Activated CD4-positive, CD25-positive, alpha-beta regulatory T cell treated with anti-CD3 and anti-CD28 coated beads, Interleukin-2, amount 50 U/mL, for 16 hours (primary cell): ENCODE results near the gene ADAMTS3.
"Not testable (repeated sequence)": the region's sequence is repeated elsewhere in the genome, so short reads cannot be mapped to it uniquely, and the experiment has no call there.

Experiments used
- DNase-seq: peaks from one replicate; pipeline ENCODE4 v3.0.0-alpha.2; 2020; ENCODE audit warnings: low read depth, low spot score

The ADAMTS3 gene

DNA sequence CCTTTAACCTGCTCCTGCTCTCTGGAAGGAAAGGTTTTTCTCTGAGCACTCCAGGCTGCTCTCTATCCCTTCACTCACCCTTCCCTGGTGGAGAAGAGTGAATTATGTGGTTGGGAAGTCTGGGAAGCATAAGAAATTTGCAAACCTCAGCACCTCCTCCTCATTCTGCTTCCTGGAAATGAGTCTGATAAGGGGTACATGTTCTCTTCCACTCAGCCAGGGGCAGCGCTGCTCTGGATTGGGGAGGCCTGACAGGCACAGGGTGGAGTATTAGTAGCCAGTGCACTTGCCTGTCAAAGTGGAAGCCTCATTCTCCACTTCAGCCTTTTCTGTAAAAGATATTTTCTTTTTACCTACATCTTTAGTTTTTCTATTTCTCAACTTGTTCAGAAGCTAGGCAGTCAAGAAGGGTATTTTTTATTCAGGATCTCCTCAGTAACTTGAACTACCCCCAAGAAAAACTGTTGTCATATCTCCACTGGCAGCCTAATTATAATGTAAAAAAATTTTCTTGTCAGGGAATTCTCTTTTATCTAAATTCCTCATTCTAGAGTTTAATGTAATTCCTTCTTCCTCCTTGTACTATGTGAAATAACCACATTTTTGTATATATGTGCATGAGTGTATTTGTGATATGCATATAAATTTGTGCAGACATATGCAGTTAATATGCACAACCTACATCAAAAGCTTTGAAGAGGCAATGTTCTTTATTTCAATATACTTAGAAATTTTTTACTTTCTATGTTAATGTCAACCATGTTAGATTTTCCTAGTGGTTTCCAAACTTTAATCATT is 15.3 kb downstream of the ADAMTS3 start:
- DNase-seq: no peak

DNA sequence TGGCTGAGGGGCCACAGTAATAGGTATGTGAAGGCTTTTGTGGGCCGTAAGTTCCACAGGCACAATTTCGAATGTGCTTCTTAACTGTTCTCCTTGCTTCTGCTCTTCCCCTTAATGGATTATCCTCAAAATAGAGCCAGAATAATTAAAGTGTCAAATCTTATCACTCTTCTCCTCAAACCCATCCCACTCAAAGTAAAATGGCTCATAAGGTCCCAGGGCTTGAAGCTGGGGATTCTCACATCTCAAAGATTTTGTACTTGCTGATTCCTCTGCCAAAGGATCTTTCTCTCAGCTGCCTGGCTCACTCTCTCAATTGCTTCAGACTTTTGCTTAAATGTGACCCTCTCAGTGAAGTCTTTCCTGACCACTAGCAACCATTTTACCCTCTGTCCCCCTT is 16.6 kb downstream of the ADAMTS3 start:
- no peak for DNase-seq

DNA sequence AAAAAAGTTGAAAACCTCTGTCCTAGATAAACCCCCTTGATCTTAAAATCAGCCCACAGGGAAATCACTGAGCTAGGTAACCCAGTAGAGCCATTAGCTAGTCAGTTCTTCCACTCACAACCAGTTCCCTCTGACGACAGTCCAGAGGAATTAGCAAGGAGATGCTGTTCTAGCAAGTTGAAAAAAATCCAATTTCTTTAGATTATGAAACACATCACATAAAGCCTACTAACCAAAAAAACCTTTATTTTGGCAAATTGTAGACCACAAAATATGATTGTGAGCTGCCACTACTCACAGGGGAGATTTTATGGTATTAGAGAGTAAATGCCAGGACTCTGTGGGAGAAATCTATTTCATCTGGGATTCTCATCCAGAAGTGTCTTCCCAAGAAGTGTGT is 22.6 kb downstream of the ADAMTS3 start:
- DNase-seq: no peak

DNA sequence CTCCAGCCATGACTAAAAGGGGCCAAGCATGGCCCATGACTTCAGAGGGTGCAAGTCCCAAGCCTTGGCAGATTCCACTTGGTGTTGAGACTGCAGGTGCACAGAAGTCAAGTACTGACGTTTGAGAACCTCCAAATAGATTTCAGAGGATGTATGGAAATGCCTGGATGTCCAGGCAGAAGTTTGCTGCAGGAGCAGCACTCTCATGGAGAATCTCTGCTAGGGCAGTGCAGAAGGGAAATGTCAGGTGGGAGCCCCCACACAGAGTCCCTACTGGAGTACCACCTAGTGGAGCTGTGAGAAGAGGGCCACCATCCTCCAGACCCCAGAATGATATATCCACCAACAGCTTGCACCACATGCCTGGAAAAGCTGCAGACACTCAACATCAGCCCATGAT is 28.3 kb downstream of the ADAMTS3 start:
- not testable (repeated sequence) for DNase-seq

DNA sequence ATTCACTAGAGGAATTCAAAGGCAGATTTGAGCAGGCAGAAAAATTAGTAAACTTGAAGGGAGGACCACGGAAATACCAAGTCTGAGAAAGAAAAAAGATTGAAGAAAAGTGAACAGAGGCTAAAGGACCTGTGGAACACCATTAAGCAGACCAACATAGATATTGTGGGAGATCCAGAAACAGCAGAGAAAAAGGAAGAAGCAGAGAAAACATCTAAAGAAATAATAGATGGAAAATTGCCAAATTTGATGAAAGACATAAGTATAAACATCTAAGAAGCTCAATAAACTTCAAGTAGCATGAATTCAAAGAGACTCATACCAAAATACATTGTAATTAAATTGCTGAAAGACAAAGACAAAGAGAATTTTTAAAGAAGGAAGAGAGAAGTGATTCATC is 31.0 kb downstream of the ADAMTS3 start:
- no peak for DNase-seq

DNA sequence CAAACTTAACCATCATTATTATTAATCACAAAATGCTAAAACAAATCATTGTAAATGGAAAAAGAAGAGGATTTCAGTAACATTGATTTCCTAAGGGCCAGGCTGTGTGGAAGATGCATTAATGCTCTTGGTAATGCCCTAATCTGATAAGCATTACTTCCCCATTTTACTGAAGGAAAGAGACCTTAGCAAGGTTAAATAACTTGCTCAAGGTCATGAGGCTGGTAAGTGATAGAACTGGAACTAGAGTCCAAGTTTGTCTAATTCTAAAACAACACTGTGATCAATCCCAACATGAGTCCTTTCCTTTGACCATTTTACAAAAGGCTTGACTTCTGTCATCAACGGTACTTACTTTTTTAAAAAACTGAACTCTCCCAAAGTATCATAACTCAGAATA is 32.6 kb downstream of the ADAMTS3 start:
- no peak for DNase-seq

DNA sequence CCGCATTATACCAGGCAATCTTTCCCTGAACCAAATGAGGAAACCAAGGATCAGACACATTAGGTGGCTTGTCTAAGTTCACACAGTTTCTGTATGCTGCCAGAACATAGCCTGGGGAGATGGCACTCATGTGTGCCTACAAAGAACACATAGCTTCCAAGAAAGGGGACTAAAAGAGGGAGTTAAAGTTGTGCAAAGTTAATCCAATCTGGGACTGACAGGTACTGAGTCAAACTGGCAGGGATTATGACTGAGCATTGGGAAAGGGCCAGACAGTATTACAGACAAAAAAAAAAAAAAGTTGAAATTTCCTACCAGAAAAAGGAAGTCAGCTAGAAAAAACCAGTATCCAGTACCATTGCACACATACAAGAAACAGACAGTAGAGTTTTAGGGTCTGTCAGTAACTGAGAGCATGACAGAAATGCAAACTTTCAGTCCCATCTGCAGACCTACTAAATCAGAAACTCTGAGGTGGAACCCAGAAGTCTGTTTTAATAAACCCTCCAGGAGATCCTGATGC is 37.2 kb downstream of the ADAMTS3 start:
- no peak for DNase-seq

DNA sequence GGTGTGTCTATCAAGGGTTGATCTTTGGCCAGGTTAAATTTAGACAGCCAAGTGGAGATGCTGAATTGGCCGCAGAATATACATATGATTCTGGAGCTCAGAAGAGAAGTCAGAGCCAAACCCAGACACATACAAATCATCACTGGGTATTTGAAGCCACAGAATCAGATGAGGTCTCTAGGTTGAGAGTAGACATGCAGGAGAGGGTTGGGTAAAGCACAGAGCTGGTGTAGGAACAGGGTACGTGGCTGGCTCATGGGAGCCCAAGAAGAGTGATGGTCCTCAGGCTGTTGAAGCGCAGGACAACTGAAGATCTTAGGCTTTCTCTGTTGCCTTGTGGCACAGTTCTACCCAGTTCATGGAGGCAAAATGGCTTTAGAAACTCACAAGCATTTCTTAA is 37.7 kb downstream of the ADAMTS3 start:
- no peak for DNase-seq

DNA sequence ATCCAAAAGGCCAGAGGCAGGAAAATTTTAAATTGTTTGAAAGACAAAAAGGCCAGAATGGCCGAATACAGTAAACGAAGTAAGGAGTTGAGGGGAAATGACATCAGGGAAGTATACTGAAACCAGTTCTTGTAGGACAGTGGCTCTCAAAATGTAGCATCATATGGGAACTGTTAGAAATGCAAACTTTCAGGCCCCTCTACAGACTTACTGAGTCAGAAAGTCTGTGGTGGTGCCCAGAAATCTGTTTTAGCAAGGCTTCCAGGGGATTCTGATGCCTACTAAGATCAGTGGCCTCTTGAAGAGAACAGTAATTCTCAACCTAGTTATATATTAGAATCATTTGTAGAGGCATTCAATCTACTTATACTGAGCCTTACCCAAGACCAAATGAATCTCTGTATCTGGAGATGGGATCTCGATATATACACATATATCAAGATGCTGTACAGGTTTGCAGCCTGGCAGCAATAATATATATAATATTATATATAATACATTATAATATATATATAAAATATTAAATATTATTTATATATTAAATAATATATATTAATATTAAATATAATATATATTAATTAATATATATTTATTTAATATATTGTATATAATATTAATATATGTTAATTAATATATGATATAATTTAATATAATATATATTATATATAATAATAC is 39.7 kb downstream of the ADAMTS3 start:
- DNase-seq: no peak

DNA sequence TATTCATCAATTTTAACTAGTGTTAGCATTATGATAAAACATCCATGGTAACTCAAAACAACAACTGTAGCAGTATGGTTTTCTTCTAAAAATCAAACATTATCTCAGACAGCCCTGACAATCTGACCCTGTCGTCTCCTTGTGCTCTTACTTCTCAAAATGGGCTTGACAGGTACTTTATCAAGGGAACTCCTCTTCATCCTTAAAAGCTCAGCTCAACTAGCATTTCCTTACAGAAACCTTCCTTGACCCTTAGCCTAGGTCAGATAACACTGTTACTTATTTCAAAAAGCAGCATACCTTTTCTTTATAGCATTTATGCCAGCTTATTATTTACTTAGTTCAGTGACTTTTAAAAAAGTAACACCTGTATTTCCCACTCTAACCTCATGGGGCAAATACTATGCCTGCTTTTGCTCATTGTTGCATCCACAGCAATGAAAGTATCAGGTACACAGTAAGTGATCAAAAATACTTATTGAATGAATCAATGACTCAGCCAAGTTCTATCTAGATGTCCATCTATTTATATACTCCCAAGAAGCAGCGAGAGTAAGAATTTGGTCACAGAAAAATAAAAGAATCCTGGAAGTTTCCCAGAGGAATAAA is 41.9 kb downstream of the ADAMTS3 start:
- DNase-seq: no peak

DNA sequence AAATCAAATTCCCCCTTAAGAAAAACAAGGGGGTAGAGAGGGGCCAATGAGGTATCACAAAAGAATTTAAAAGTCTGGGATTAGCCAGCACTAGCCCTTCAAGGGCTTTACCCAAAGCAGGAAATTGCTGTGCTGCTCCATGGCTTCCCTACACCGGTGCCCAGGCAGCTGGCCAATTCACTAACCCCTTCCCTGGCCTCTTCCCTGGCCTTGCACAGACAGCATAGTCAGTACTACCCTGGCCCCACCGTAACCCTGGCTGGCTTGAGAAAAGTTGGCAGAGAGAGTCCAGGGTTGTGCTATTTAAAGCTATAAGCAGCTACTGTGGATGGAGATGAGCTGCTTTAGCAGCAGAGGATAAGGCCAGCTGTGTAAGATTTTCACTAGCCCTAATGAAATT is 43.1 kb downstream of the ADAMTS3 start:
- DNase-seq: no peak

DNA sequence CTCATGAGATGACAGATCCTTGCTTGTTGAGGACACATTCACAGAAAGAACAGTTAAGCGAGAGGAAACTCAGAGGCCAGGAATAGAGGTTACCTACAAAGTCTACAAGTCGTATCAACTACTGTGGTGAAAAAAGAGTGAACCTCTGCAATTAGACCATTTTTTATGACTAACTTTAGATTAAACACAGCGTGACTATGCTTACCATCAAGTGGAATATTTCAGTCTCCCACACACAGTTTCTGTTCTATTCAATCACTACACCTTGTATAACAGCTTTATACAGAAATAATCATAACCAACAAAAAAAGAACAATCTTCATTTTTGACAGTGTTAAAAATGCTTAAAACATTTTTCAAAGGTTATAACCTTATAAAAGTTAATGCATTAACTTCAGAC is 46.6 kb downstream of the ADAMTS3 start:
- DNase-seq: no peak

DNA sequence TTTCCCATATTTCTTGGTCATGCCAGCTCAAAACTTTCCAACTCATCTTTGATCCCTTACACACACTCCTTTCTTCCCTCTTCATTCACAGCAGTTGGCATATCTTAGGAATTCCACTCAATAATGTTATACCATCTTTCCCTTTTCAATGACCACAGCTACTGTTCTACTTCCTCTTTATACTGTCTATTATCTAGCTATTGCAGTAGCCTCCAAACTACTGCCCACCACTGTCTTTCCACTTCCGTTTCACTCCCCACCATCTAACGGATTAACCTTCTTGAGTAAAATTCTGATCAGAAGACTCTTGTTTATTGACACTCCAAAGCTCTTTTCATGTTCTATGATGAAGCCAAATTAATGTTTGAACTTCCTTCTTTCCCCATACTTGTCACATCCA is 55.8 kb downstream of the ADAMTS3 start:
- DNase-seq: no peak

DNA sequence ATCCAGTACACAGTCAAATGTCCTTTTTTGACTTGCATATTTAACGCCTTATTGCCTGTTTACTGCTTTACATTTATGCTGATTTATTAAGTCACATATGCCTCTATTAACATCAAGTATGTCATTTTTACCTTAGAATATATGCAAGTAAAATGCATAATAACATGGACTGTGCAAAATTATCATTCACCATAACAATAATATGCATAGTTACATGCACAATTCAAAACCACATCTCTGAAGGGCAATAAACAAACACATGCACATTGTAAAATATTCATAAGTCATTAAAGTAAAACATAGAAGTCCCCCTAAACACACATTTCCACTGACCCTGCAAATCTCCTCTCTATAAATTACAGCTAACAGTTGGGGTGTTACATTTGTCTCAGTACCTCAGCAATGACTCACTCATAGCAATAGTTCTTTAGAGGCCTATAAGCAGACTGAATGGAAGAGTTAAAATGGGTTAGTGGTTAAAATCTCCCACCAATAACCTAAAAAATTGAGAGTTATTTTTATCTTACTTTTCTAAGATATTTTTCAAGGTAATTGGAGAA is 61.1 kb downstream of the ADAMTS3 start:
- no peak for DNase-seq

DNA sequence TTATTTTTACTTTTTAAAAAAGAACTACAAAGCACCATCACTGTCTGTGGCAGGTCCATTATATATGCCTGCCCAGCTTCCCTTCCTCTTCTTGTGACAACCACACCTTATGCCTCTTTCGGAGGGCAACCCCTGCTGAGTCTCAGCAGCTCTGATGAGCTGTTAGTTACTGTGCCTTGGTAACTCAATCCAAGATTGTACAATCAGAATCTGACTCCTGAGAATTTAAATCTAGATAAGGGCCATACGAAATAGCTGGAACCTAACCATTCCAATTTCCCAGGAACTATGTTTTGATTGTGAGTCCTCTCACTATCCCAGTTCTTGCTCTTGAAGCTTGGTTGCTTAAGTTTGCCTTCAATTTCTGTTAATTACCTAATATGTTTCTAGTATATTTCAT is 61.9 kb downstream of the ADAMTS3 start:
- no peak for DNase-seq

DNA sequence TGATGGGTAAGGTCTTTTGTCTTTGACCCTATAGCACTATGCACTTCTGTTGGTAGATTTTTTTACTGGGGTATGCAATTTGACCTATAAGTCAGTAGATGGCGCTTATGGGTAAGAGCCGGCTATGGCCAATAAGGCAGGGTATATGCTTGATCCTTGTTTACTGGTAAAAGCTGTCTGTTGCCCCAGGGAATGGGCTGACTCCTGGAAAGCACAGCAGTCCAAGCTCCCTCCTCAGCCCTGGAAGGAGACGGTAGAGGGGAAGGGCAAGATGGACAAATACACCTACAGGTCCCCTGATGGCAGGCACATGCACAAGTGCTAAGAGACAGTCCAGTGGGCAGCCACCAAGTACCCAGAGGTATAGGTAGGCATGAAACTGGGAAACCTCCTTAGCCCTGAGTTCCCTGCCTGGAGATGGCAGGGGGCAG is 63.7 kb downstream of the ADAMTS3 start:
- no peak for DNase-seq

DNA sequence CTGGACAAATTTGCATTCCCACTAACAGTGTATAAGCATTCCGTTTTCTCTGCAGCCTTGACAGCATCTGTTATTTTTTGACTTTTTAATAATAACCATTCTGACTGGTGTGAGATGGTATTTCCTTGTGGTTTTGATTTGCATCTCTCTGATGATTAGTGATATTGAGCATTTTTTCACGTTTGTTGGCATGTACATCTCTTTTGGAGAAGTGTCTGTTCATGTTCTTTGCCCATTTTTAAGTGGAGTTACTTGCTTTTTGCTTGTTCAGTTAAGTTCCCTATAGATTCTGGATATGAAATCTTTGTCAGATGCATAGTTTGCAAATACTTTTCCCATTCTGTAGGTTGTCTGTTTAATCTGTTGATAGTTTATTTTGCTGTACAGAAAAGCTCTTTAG is 68.8 kb downstream of the ADAMTS3 start:
- DNase-seq: no peak

DNA sequence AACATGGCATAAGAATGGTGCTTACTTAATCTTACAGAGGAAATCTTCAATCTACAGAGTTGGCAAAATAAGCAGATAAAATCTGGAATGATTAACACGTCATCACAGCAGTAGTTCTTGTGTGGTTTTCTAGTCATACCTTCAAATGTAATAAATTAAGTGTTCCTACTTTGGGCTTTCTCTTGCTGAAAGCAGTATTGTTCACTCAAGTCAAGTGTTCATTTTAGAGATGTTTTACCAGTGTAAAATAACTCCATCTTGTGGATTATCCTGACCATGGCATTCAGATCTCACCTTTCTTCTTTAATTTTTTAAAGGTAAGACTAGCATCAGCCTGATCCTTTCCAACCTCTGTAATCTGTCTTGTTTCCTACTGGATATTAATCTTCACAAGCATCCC is 72.9 kb downstream of the ADAMTS3 start:
- DNase-seq: no peak

DNA sequence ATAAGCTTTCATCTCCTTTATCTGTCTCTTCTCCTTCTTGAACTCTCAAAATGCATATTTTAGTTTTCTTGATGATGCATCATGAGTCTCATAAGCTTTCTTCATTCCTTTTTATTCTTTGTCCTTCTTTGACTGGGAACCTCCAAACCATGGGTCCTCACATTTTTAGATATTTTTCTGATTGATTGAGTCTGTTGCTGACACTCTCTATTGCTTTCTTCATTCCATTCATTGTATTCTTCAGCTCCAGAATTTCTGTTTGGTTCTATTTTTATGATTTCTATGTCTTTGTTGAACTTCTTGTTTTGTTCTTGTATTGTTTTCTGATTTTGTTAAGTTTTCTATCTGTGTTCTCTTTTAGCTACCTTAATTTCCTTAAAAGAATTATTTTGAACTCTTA is 74.9 kb downstream of the ADAMTS3 start:
- DNase-seq: no peak

DNA sequence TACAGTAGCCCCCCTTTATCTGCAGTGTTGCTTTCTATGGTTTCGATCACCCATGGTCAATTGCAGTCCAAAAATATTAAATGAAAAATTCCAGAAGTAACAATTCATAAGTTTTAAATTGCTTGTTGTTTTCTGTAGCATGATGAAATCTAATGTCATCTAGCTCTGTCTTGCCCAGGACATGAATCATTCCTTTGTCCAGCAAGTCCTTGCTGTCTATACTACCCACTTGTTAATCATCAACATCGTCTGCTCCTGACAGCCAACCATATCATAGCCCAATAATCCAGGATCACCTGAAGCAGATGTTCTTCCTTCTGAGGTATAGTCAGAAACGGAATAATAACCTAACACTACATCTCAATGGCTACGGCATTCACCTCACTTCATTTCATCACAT is 79.8 kb downstream of the ADAMTS3 start:
- no peak for DNase-seq

DNA sequence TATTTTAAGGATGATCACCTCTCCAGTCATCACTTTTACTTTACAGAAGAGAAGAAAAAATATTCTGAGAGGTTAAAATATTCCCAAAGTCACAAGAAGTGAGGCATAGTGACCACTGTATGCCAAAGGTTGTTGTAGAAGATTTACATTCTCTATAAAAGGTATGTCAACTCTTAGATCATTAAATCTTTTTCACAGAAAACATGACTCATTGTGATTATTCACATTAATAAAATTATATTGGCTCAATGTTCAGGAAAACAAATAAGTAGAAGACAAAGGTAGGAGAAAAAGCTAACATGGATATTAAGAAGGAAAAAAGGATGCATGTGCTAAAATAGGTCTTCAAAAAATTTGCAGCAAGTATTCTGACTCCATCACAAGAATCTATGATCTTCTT is 82.0 kb downstream of the ADAMTS3 start:
- no peak for DNase-seq

DNA sequence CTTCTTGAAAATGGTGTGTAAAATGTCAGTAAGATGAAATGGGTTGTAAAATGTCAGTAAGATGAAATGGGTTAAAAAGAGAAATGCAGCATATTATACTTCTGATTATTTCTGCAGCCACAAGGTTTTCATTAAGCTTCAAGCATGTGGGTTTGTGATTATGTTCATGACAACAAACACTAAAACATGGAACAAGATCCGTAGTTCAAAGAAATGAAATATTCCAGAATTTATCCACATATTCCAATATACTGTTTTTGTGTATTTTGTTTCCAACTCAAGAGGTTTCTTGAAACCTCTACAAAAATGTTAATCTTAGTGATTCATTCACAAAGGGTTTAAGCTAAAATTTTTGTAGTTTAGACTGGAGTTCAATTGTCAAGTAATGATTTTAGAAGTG is 84.0 kb downstream of the ADAMTS3 start:
- DNase-seq: no peak
